Measurements from ENCODE around the gene ACYP2.
A peak's percentile ranks its signal among the peaks of the same experiment; 100 is the strongest.
"Not testable (repeated sequence)": the region's sequence is repeated elsewhere in the genome, so short reads cannot be mapped to it uniquely, and the experiment has no call there.

The ACYP2 gene

GRCh38 chr2:54106631-54107454 is 8.6 kb upstream of the ACYP2 start:
- ChIA-PET POLR2A (no interaction called here), CTCF (interaction anchor here (0.6 to 2.4 kb wide), 15 partner anchors 9 to 1064 kb away, joined by 3 to 16 read pairs (median 4); no protein-coding TSS in a partner anchor)
- no peak for TF ChIP-seq CTBP1 (IDR thresholded peaks at IDR 0.05; ENCODE audit: borderline replicate concordance)
- no peak for TF ChIP-seq FOXK2 (IDR thresholded peaks at IDR 0.05)
- no peak for TF ChIP-seq NFRKB (IDR thresholded peaks at IDR 0.05)
- no peak for TF ChIP-seq L3MBTL2 (conservative IDR thresholded peaks at IDR 0.05)
- no peak for TF ChIP-seq SP1 (IDR thresholded peaks at IDR 0.05)
- no peak for TF ChIP-seq TARDBP (IDR thresholded peaks at IDR 0.05)
- TF ChIP-seq PKNOX1 (IDR thresholded peaks at IDR 0.05) = no peak
- TF ChIP-seq FOXA1 (IDR thresholded peaks at IDR 0.05) = no peak
- TF ChIP-seq ARNT (IDR thresholded peaks at IDR 0.05) = no peak
- no peak for TF ChIP-seq FOXM1 (IDR thresholded peaks at IDR 0.05; ENCODE audit: borderline replicate concordance)
- no peak for TF ChIP-seq ZNF384 (IDR thresholded peaks at IDR 0.05)
- TF ChIP-seq SUZ12 (IDR thresholded peaks at IDR 0.05) = no peak
- TF ChIP-seq HDGF (IDR thresholded peaks at IDR 0.05; ENCODE audit: borderline replicate concordance) = no peak
- no peak for TF ChIP-seq LEF1 (IDR thresholded peaks at IDR 0.05; ENCODE audit: borderline replicate concordance)
- no peak for TF ChIP-seq ELF4 (IDR thresholded peaks at IDR 0.05)
- no peak for TF ChIP-seq BHLHE40 (IDR thresholded peaks at IDR 0.05; ENCODE audit: borderline replicate concordance)
- peak; percentile 53 for DNase-seq (ENCODE audit: extremely low spot score)

- DNase-seq (ENCODE audit: extremely low spot score) = no peak
- ChIA-PET CTCF (interaction anchor here (0.6 to 2.4 kb wide), 13 partner anchors 9 to 792 kb away, joined by 3 to 16 read pairs (median 4); no protein-coding TSS in a partner anchor), POLR2A (no interaction called here)
- no peak for TF ChIP-seq SP1 (IDR thresholded peaks at IDR 0.05)
- no peak for TF ChIP-seq PKNOX1 (IDR thresholded peaks at IDR 0.05)
- TF ChIP-seq SUZ12 (IDR thresholded peaks at IDR 0.05) = no peak
- no peak for TF ChIP-seq FOXK2 (IDR thresholded peaks at IDR 0.05)
- TF ChIP-seq FOXA1 (IDR thresholded peaks at IDR 0.05) = no peak
- TF ChIP-seq ZNF384 (IDR thresholded peaks at IDR 0.05) = no peak
- TF ChIP-seq ELF4 (IDR thresholded peaks at IDR 0.05) = no peak
- TF ChIP-seq HDGF (IDR thresholded peaks at IDR 0.05; ENCODE audit: borderline replicate concordance) = no peak
- no peak for TF ChIP-seq L3MBTL2 (conservative IDR thresholded peaks at IDR 0.05)
- TF ChIP-seq LEF1 (IDR thresholded peaks at IDR 0.05; ENCODE audit: borderline replicate concordance) = no peak
- no peak for TF ChIP-seq FOXM1 (IDR thresholded peaks at IDR 0.05; ENCODE audit: borderline replicate concordance)
- no peak for TF ChIP-seq TARDBP (IDR thresholded peaks at IDR 0.05)
- TF ChIP-seq CTBP1 (IDR thresholded peaks at IDR 0.05; ENCODE audit: borderline replicate concordance) = no peak
- TF ChIP-seq ARNT (IDR thresholded peaks at IDR 0.05) = no peak
- no peak for TF ChIP-seq NFRKB (IDR thresholded peaks at IDR 0.05)
- TF ChIP-seq BHLHE40 (IDR thresholded peaks at IDR 0.05; ENCODE audit: borderline replicate concordance) = no peak
Measured at GRCh38 chr2:54107455-54107764, 8.0 kb upstream of the ACYP2 start.

GRCh38 chr2:54107903-54108615 is 7.4 kb upstream of the ACYP2 start:
- TF ChIP-seq CTBP1 (IDR thresholded peaks at IDR 0.05; ENCODE audit: borderline replicate concordance) (no peak), L3MBTL2 (conservative IDR thresholded peaks at IDR 0.05) (no peak), FOXA1 (IDR thresholded peaks at IDR 0.05) (no peak), BHLHE40 (IDR thresholded peaks at IDR 0.05; ENCODE audit: borderline replicate concordance) (no peak), PKNOX1 (IDR thresholded peaks at IDR 0.05) (no peak), SUZ12 (IDR thresholded peaks at IDR 0.05) (no peak), SP1 (IDR thresholded peaks at IDR 0.05) (no peak), HDGF (IDR thresholded peaks at IDR 0.05; ENCODE audit: borderline replicate concordance) (no peak), TARDBP (IDR thresholded peaks at IDR 0.05) (no peak), ELF4 (IDR thresholded peaks at IDR 0.05) (no peak), FOXK2 (IDR thresholded peaks at IDR 0.05) (no peak), NFRKB (IDR thresholded peaks at IDR 0.05) (no peak), ZNF384 (IDR thresholded peaks at IDR 0.05) (no peak)
- ChIA-PET POLR2A (no interaction called here), CTCF (interaction anchor here (0.6 to 2.4 kb wide), 6 partner anchors 69 to 792 kb away, joined by 3 to 16 read pairs (median 4); no protein-coding TSS in a partner anchor)
- no peak for DNase-seq (ENCODE audit: extremely low spot score)

- ChIA-PET CTCF (no interaction called here), POLR2A (no interaction called here)
- no peak for DNase-seq (ENCODE audit: extremely low spot score)
- TF ChIP-seq PKNOX1 (IDR thresholded peaks at IDR 0.05) (no peak), ELF4 (IDR thresholded peaks at IDR 0.05) (no peak), CTBP1 (IDR thresholded peaks at IDR 0.05; ENCODE audit: borderline replicate concordance) (no peak), ZNF384 (IDR thresholded peaks at IDR 0.05) (no peak), FOXK2 (IDR thresholded peaks at IDR 0.05) (no peak), TARDBP (IDR thresholded peaks at IDR 0.05) (no peak), SP1 (IDR thresholded peaks at IDR 0.05) (no peak), ARNT (IDR thresholded peaks at IDR 0.05) (no peak)
Measured at GRCh38 chr2:54109848-54110247, 5.6 kb upstream of the ACYP2 start.

- POLR2A ChIA-PET; CTCF ChIA-PET; DNase-seq (ENCODE audit: extremely low spot score): not testable (repeated sequence)
Measured at GRCh38 chr2:54114479-54114878, 936 bp upstream of the ACYP2 start.
